AG09319 (cell line): ENCODE measurements around the gene POPDC2.

Source experiments
- DNase-seq: peaks from one replicate; pipeline ENCODE4 v3.0.0-alpha.2; 2010; ENCODE audit warnings: low read depth; ENCODE audit errors: extremely low read depth
- TF ChIP-seq, protein P1 (sequence below): IDR thresholded peaks from 2 replicates; pipeline ENCODE4 v1.5.1; 2011; ENCODE audit warnings: low read depth, mild to moderate bottlenecking, inconsistent platforms, low read length, moderate library complexity

POPDC2 gene

DNA sequence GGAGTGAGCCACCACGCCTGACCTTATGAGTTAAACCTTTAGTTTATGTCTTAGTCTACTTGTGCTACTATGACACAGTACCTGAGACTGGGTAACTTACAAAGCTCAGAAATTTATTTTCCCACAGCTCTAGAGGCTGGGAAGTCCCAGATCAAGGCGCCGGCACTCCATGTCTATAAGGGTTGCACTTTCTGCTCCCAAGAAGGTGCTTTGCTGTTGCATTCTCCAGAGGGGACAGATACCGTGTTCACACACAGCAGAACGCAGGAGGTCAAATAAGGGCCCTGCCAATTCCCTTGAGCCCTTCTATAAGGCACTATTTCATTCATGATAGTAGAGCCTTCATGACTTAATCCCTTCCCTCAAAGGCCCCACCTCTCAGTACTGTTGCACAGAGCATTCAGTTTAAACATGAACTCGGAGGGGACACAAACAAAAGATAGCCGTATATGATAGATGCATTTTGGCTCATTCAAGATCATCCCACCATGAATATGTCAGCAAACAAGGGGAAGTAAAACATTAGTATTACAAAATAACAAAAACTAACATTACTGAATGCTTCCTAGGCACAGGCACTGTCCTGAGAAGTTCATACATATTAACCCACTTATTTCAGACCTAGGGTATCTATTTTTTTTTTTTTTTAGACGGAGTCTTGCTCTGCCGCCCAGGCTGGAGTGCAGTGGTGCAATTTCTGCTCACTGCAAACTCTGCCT lies 36.2 kb downstream of the POPDC2 start:
- TF ChIP-seq, protein P1, sequence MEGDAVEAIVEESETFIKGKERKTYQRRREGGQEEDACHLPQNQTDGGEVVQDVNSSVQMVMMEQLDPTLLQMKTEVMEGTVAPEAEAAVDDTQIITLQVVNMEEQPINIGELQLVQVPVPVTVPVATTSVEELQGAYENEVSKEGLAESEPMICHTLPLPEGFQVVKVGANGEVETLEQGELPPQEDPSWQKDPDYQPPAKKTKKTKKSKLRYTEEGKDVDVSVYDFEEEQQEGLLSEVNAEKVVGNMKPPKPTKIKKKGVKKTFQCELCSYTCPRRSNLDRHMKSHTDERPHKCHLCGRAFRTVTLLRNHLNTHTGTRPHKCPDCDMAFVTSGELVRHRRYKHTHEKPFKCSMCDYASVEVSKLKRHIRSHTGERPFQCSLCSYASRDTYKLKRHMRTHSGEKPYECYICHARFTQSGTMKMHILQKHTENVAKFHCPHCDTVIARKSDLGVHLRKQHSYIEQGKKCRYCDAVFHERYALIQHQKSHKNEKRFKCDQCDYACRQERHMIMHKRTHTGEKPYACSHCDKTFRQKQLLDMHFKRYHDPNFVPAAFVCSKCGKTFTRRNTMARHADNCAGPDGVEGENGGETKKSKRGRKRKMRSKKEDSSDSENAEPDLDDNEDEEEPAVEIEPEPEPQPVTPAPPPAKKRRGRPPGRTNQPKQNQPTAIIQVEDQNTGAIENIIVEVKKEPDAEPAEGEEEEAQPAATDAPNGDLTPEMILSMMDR, result no peak
- DNase-seq, result no peak

DNA sequence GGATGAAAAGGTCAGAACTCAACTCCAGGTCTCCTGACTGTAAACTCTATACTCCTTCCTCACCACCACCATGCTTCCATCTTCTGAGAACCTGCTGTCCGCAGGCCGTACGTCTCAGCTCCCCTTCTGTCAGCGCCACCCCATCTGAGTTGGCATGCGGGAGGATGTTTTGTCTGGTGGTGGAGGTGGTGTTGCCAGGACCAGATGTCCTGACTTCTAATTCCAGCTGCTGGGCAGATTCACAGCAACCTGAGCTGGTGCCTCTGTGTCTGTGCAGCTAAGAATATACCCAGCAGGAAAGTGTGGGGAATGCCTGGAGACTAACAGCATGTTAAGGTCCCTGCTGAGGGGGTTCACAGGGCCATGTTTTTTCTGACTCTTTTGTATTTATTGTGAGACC lies 39.5 kb downstream of the POPDC2 start:
- no peak for DNase-seq
- TF ChIP-seq, protein P1, result no peak

DNA sequence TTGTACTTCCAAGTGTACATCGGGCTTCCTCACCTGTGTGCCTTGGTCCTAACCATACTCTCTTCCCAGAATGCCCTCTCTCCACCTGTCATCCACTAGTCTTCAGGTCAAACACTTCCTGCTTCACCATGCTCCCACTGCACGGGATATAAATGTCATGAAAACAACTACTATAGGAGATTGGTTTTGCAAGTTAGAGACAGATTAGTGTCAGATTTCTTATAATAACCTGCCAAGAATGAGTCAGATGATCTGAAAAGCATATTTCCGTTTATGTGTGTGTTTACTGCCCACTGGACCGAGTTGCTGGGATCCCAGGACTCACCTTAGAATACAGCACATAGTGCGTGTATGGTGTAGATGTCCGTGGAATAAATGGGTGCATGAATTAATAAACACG lies 41.3 kb downstream of the POPDC2 start:
- DNase-seq, result no peak
- TF ChIP-seq, protein P1, result no peak

DNA sequence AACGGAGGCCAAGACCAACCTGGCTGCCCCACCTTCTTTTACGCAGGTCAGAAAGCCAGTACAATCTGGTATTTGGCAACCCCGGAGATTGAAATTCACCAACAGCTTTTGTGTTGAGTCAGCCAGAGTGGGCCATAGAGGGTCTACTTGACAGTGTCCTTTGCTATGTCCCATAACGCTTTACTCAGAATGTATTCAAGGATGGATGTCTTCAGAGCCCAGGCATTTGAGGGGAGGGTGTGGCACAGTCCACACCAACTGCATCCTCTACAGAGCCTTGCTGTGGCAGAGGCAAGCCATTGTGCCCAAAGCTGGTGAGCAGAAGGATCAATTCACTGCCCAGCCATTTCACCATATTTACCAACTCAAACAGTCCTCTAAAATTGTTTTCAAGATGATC lies 44.3 kb downstream of the POPDC2 start:
- TF ChIP-seq, protein P1, result no peak
- no peak for DNase-seq

DNA sequence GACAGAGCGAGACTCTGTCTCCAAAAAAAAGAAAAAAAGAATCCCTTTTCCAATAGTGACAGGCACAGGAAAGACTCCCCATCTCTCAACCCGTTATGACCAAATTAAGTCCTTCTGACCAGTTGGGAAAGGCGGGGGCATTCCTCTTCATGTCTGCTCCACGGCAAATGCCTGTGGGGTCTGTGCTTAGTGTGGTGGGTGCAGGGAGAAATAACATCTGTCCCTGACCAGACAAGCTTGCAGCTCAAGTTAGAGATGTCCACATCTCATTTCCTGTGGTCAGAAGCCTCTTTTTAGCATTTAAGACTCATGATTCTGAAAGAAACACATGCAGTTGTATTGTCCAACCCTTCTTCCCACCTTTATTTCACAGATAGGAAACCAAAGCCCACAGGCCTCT lies 46.5 kb downstream of the POPDC2 start:
- TF ChIP-seq, protein P1, result no peak
- no peak for DNase-seq

DNA sequence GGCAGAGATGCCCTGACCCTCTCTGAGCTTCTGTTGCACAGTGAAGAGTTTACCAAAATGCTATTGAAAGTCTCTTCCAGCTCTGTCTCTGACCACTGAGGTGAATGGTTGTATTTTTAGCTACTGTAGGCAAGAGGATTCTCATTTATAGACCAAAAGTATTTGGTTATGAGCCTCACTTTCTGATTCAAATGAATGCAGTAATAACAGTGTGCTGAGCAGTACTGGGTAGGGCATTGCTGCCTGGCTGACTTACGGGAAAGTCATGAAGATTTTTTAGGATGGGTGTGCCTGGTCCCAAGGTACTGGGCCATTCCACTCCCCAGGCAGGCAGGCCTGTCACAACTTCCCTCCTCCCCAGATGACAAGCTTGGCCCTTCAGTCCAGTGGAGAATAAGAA lies 47.2 kb downstream of the POPDC2 start:
- TF ChIP-seq, protein P1, result no peak
- DNase-seq, result no peak

DNA sequence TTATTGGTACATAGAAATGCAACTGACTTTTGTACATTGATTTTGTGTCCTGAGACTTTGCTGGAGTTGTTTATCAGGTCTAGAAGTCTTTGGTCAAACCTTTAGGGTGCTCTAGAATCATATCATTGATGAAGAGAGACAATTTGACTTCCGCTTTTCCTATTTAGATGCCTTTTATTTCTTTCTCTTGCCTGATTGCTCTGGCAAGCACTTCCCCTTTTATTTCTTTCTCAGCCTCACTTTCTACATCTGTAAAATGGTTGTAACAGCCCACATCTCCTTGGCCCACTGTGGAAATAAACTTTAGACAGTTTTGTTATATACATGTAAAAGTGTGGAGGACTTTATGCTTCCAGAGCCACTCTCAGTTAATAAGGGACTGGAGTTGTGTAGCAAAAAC lies 48.7 kb downstream of the POPDC2 start:
- DNase-seq, result no peak
- TF ChIP-seq, protein P1, result no peak
